A549 (cell line): Measurements from ENCODE around the gene ZNF525.
"Not testable (repeated sequence)": the region's sequence is repeated elsewhere in the genome, so short reads cannot be mapped to it uniquely, and the experiment has no call there.

Source experiments
- BHLHE40 ChIP-seq: IDR thresholded peaks from 2 replicates; pipeline ENCODE4 v1.6.1; 2012; ENCODE audit warnings: low read depth, low read length, inconsistent platforms
- FOXS1 ChIP-seq: fragments of 250-450 bp; sonication (Bioruptor Pico); IDR thresholded peaks from 2 replicates; pipeline ENCODE4 v1.5.0; 2020; ENCODE audit warnings: mild to moderate bottlenecking, moderate library complexity
- KDM5A ChIP-seq: fragments of 200-600 bp; sonication (generic); IDR thresholded peaks from 2 replicates; pipeline ENCODE4 v1.6.1; 2016; ENCODE audit warnings: antibody characterized with exemption, mild to moderate bottlenecking
- MYC ChIP-seq: IDR thresholded peaks from 2 replicates; pipeline ENCODE4 v1.6.1; 2012; ENCODE audit warnings: mild to moderate bottlenecking, inconsistent platforms, low read length, improper control_type of control experiment, borderline replicate concordance
- NPAS2 ChIP-seq: fragments of 250-450 bp; sonication (Bioruptor Pico); IDR thresholded peaks from 2 replicates; pipeline ENCODE4 v1.8.0; 2022; ENCODE audit warnings: mild to moderate bottlenecking, moderate library complexity, borderline replicate concordance
- POLR2A ChIP-seq: IDR thresholded peaks from 2 replicates; pipeline ENCODE4 v1.6.1; 2012; ENCODE audit warnings: mild to moderate bottlenecking, low read length
- RCOR1 ChIP-seq: fragments of 150-350 bp; IDR thresholded peaks from 2 replicates; pipeline ENCODE4 v1.6.1; 2014; ENCODE audit warnings: antibody characterized with exemption, low read length, low read depth
- REST ChIP-seq: fragments of 200-600 bp; sonication (generic); IDR thresholded peaks from 2 replicates; pipeline ENCODE4 v1.6.1; 2016; ENCODE audit warnings: antibody characterized with exemption, mild to moderate bottlenecking, moderate library complexity
- SMC3 ChIP-seq: fragments of >200 bp; sonication (Bioruptor Twin); formaldehyde crosslinking; IDR thresholded peaks from 3 replicates; pipeline ENCODE4 v1.6.1; 2018; ENCODE audit warnings: inconsistent platforms
- SREBF2 ChIP-seq: fragments of 450-650 bp; IDR thresholded peaks from 2 replicates; pipeline ENCODE4 v1.6.1; 2014; ENCODE audit warnings: mild to moderate bottlenecking, moderate library complexity
- USF2 ChIP-seq: fragments of 450-650 bp; IDR thresholded peaks from 2 replicates; pipeline ENCODE4 v1.6.1; 2014; ENCODE audit warnings: antibody characterized with exemption
- TF ChIP-seq, protein P1 (sequence below): fragments of >200 bp; sonication (Bioruptor Twin); formaldehyde crosslinking; IDR thresholded peaks from 3 replicates; pipeline ENCODE4 v1.5.1; 2016

GRCh38 chr19:53360056-53360455 is 5.4 kb upstream of the ZNF525 start:
- TF ChIP-seq, protein P1, sequence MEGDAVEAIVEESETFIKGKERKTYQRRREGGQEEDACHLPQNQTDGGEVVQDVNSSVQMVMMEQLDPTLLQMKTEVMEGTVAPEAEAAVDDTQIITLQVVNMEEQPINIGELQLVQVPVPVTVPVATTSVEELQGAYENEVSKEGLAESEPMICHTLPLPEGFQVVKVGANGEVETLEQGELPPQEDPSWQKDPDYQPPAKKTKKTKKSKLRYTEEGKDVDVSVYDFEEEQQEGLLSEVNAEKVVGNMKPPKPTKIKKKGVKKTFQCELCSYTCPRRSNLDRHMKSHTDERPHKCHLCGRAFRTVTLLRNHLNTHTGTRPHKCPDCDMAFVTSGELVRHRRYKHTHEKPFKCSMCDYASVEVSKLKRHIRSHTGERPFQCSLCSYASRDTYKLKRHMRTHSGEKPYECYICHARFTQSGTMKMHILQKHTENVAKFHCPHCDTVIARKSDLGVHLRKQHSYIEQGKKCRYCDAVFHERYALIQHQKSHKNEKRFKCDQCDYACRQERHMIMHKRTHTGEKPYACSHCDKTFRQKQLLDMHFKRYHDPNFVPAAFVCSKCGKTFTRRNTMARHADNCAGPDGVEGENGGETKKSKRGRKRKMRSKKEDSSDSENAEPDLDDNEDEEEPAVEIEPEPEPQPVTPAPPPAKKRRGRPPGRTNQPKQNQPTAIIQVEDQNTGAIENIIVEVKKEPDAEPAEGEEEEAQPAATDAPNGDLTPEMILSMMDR, result not testable (repeated sequence)
- TF ChIP-seq KDM5A, NPAS2, RCOR1, POLR2A, USF2, REST, MYC, BHLHE40, SREBF2, FOXS1, SMC3: not testable (repeated sequence)
